T-helper 22 cell (primary cell): ENCODE results near the gene DGCR8.
A peak's percentile ranks its signal among the peaks of the same experiment; 100 is the strongest.

ENCODE experiments used
- DNase-seq: peaks from one replicate; pipeline ENCODE4 v3.0.0-alpha.2; 2020; ENCODE audit warnings: low read depth

Gene DGCR8

DNA sequence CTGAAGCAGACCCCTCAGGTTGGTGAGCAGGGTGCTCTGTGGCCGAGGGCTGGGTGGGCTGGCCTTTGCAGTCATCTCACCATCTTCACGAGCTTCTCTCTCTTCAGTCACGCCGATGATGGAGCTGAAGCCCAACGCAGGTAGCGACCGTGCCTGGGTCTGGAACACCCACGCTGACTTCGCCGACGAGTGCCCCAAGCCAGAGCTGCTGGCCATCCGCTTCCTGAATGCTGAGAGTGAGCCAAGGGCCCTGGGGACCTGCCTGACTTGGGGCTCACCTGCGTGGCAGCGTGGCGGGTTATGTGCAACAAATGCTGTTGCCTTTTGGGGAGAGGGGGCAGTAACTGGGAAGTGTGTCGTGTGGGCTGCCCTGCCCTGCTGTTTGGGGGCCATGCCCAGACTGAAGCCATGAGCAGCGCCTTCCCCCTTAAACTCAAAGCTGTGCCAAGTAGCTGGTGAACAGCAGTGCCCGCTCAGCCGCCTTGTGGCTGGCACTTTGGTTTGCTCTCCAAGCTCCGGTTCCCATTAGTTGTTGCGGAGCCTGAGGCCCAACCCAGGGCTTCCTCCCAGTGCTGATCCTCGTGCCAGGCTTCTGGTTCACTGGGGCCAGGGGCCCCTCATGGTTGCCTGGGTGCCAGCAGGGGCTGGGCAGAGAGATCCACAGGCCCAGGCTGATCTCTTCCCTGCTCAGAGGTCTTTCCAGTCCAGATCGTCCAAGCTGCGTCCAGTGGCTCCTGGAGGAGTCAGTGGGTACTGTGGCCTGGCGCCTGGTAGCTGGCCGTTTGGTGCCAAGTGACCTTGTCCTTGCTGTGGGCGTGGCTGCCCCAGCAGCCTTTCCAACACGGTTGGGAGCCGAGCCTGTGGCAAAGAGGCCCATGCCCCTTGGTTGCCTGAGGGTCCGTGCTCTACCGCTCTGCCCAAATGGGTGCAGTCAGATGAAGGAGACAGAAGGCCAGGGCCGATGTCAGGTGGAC, 45.4 kb downstream of the DGCR8 start:
- DNase-seq = no peak

DNA sequence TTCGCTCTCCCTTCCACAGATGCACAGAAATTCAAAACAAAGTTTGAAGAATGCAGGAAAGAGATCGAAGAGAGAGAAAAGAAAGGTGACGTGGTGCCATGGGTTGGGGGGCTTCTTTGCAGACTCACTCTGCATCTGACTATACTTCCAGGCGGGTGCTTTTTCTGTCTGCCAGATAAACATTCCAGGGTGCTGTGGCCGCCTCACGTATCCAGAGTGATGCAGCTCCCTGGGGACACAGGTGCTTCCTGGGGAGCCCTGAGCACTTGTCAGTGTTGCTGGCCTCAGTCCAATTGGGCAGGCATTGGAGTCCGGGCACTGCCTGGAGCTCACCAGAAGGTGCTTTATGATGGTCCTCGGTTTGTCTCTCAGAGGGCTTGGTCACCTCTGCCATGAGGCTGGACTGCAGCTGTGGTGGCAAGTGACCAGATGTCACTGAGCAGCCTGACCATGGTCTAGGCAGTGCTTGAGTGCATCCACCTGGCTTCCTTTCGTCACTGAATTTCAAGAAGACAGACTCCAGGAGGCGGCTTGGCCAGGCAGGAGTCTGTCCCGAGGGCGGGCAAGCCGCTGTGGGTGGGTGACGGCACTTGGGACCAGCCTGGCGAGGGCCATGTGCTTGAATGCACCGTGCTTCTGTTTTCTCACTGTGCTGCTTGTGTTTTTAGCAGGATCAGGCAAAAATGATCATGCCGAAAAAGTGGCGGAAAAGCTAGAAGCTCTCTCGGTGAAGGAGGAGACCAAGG, 46.4 kb downstream of the DGCR8 start:
- no peak for DNase-seq

DNA sequence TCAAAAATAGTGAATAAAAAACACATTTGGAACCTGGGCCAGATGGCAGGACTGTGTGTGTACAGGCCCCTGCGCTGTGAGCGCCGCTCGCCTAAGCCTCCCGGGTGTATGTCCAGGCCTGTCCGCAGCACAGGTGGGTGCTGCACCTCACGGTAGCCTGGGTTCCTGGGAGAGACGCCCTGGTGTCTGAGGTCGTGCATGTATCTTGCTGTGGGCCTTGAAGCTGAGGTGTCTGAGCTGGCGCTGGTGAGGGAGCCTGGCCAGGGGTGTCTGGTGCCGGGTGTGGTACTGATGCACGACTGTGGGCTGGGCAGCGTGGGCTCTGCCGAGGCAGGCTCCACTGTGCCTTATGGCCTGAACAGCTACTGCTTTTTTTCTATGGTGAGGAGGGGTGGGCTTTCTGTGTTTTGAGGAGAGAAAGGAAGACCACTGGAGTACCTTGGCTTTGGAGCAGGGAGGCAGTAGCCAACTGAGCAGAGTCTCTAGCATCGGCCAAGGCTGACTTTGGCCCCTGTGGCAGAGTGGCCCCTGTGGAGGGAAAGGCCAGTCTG, 47.4 kb downstream of the DGCR8 start:
- no peak for DNase-seq

DNA sequence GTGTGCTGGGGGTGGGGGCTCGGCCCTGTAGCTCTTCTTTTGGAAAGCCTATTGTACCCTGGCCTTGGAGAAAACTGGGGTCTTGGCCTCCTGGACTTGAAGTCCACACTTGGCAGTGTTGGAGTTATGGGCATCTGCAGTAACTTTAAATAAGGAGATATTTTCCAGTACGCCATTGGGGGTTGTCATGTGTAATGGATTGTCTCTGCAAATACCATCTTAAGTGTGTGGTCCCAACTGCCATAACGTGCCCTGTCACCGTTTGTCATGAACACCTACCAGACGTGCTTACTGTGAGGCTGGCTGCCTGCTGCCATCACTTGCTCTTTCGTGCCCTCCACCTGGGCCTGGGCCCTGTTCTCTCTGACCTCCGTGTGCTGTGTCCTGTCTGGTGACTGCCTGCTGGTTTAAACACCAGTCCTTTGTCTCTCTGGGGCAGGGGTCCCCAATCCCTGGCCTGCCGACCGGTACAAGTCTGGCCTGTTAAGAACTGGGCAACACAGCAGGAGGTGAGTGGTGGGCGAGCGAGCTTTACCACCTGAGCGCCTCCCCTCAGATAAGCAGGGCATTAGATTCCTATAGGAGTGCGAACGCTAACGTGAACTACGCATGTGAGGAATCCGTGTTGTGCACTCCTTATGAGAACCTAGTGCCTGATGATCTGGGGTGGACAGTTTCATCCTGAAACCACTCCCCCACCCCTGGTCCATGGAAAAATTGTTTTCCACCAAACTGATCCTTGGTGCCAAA, 48.0 kb downstream of the DGCR8 start:
- no peak for DNase-seq

DNA sequence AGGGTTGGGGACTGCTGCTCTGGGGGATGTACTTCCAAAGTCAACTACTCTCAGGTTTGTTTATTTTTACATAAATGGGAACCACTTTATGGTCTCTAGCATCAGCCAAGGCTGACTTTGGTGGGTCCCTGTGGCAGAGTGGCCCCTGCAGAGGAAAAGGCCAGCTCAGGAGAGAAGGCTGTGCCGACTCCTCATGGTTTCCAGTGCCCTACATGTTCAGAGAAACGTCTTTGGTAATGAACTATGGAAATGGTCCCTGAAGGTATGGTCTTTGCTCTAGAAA, 48.5 kb downstream of the DGCR8 start:
- DNase-seq = no peak

DNA sequence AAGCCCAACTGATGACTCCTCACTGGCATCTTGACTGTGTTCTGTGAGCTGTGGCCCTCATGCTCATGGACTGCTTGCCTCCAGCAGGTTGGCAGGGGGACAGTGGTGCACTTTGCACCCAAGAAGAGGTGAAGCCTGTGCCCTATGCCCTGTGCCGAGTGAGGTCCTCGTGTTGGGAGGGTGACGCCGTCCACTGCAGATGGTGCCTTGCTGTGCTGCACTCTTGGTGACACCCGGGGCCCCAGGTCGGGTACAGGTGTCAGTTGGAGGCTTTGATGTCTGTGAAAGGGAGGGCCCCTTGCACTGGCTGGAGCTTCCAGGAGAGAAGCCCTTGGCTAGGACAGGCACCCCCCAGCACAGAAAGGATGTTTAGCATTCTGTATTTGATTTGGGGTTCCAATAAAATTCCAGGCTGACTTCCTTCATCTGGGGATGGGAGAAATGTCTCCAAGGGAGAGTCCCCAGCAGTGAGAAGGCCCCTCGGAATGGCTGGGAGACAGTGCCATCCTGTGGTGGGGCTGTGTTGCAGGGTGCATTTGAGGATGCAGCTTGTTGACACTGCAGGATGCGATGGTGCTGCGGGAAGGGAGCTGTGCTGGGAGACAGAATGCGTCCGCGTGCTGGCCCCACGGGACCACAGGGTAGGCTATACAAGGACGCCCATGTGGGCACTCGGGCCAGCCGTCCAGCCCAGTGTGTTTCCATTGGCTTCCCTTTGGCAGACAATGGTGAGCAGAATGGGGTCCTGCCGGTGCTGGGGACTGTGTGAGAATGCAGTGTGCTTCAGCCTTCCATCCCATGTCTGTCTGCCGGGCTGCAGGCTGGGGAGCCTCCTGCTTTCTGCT, 49.1 kb downstream of the DGCR8 start:
- DNase-seq = peak; percentile 23

DNA sequence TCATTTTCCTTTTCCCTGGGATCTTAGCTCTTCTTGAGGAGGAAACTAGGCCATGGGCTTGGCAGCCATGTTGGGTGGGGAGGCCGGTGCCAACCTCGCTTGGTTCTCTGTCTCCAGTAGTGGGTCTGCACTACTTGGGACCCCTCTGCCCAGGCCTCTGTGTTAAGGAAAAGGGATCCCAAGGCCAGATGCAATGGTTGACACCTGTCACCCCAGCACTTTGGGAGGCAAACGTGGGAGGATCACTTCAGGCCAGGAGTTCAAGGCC, 49.6 kb downstream of the DGCR8 start:
- DNase-seq = no peak

DNA sequence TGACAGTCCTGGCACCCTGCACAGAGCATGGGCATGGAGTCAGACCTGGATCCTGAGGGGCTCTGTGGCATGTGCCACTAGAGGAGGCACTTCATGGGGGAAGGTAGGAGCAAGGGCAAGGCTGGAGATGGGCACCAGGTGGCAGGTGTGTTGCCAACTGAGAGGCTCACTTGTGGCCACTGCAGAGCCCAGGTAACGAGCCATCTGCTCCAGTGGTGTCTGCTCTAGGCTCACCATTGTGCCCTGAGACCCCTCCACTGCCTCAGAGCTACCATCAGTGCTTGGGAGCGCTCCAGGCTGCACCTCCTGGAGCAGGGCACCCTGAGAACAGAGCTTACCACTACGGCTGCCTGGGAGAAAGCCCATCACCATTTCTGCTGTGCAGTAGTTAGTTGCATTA, 50.3 kb downstream of the DGCR8 start:
- DNase-seq = no peak

DNA sequence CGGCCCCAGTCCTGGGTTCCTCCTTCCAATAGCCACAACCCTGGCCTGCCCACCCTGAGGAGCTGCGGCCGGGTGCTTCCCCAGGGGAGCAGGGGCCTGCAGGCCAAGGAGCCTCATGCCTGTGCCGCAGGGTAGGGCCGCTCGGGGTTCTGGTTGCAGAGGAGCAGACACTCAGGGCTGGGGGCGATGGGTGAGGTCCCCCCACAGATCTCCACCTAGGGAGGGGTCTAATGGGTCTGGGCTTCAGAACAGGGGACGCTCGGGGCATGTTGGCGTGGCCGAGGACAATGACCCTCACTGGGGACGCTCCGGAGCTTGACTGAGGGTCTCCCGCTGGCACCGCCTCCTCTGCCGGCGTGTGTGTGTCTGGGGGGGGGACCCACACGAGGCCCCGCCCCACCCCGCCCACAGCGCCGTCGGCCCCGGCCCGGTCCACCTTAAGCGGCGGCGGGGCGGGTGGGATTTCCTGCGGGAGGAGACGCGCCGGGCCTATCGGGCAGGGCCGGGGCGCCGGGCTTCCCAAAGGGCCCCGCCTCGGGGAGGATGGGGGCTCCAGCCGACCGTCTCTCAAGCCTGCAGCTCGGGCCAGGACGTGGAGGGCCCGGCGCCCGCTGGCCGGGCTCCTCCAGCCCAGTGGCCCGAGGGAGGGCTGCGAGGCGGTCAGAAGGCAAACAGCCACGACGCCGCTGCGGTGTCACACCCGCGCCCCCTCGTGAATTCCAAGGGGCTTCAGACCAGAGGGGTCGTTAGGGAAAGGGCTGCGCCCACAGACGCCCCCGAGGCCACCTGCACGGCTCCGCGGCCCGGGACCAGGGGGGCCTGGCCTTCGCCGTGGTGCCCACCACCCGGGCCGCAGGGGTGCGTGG, 50.9 kb downstream of the DGCR8 start:
- peak; percentile 72 for DNase-seq

DNA sequence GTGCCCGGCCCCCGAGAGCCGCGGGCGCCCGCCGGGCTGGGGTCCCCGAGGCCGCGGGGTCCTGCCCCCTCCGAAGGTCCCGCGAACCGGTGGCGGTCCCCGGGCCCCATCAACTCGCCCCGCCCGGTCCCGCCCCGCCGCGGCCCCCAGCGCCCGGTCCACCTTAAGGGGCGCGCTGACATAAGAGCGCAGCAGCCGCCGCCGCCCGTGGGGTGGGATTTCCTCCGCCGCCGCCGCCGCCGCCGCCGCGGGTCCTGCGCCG, 51.5 kb downstream of the DGCR8 start, which contains the start of gene ZDHHC8:
Gene ZDHHC8, plus strand, starts transcription at position 208 of the 262 bp plus-strand sequence. CDS start 144 bp downstream, outside the sequence.
- DNase-seq = peak; percentile 38

DNA sequence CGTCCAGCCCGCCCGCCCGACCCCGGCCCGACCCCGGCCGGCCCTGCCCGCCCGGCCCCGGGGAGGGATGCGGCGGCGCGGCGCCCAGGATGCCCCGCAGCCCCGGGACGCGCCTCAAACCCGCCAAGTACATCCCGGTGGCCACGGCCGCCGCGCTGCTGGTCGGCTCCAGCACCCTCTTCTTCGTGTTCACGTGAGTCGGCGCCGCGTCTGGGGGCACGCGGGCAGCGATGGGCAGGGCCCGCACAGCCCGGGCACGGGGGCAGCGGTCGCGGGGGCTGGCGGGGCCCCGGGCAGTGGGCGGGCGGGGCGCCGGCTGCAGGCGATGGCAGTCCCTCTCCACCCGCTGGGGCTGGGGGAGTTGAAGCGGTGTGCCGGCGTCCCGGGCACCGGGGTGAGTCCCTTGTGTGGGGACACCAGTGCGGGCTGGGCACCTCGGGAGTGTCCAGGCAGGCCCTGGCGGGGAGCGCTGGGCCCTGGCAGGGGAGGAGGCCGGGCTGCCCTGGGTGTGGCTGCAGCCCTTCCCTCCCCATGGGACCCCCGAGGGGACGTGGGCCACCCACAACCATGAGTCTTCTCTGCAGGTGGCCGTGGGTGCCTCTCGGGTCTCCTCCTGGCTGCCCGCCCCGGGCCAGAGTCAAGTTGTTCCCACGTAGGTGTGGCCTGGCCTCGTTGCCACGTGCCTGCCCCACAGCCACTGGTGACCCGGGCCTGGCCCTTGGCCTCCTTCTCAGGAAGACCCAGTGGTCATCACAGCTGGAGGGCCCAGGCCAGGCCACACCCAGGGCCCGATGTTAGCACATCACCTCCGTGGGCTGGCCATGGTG, 52.0 kb downstream of the DGCR8 start:
- peak; percentile 12 for DNase-seq

DNA sequence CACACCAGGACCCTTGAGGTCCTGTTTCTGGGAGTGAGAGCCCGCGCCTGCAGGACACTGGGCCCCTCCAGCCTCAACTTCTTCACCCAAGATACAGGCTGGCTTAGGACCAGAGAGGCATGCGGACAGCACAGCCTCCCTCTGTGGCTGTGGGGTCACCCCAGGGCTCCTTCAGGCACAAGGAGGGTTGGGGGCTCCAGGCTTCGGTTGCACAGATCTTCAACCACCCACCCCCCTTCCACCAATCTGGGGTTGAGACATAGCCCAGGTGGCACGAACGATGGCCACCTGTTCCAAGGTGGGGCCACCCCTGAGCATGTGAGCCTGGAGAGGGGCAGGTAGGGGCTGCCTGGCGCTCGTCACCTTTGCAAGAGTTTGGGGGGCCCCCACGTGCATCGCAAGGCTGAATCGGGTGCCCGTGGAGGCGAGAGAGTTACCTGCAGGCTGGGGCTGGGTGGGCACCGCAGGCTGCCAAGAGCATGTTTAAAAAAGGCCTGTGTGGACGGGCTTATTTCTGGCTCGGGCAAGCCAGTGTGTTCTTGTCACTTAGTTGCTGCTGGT, 52.7 kb downstream of the DGCR8 start:
- no peak for DNase-seq

DNA sequence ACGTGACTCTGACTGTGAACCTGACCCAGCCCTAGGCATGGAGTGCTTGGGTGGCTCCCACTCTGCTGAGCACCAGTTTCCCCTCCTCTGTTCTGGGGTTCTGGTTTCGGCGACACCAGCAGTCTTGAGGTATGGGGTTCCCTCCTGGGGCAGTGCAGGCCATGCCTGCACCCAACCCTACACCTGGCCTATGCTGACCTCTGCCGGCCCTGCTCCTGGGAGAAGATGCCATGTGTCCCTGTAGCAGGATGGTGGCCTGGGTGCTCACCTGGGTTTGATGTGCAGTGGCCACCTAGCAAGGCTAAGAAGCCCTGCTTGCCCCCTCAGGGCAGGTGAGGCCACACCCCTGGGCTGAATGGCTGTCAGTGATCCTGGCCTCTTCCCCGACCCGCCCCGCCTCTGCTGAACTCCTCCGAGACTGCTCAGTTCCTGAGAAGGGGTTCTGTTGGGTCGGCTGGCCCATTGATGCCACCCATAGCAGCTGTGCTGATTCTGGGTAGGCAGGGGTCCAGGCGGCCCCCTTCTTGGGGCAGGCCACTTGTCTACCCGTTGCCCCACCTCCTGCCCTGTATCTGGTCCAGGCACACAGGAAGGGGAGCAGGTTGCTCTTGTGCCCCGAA, 54.0 kb downstream of the DGCR8 start:
- no peak for DNase-seq

DNA sequence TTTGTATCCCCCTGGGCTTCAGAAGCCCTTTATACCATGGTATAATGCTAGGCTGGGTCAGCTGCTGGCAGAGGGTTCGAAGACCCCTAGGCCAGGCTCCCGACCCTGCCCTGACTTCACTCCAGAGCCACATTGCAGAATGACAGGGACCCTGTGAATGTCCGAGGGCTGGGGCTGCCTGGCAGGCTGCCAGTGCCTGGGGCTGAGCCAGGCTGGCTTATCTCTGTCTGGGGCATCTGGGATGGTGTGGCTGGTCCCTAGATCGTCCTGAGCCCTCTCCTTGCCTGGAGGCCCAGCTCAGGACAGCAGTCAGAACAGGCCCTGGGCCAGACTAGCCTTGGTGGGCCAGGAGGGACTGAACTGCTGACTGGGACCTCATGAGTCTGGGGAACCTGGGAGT, 55.2 kb downstream of the DGCR8 start:
- no peak for DNase-seq

DNA sequence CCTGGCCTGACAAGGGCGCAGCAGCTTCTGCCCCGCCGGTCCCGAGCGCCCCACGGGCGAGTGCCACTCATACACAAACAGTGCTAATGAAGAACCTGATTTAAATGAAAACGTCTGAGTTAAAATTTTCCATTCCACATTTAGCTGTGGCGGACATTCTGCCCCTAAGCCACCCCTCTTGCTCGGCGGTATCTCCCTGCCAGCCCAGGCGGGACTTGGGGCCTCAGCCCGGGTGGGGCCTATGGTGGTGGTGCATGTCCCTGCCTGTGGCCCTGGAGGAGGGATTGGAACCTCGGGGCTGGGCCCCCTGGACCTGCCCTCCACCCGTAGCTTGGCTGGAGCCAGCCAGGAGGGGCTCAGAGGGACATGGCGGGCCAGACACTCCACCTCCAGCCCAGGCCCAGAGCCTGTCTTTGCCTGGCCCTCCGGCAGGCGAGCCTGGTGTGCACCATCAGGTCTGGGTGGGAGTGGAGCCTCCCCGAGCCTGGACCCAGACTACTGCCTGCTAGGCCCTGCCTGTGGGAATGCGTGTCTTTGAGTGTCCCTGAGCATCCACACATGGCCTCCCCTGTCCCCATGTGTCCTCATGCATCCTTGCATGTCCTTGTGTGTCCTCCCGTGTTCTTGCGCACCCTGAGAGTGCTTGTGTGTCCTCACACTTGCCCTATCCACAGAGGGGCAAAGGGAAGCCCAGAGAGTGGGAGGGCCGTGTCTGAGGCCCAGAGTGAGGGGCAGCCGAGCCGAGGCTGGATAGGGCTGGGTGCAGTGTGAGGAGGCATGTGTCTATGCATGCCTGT, 56.0 kb downstream of the DGCR8 start:
- no peak for DNase-seq

DNA sequence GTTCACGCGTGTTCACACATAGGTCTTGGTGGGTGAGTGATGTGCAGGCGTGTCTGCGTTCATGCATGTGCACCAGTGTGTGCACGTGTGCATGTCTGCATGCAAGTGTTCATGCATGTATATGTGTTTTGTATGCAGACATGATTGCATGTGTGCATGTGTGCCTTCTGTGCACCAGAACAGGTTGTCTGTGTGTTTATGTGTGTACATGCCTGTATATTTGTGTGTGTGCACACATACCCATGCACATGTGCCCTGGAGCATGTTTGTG, 56.5 kb downstream of the DGCR8 start:
- DNase-seq = no peak

DNA sequence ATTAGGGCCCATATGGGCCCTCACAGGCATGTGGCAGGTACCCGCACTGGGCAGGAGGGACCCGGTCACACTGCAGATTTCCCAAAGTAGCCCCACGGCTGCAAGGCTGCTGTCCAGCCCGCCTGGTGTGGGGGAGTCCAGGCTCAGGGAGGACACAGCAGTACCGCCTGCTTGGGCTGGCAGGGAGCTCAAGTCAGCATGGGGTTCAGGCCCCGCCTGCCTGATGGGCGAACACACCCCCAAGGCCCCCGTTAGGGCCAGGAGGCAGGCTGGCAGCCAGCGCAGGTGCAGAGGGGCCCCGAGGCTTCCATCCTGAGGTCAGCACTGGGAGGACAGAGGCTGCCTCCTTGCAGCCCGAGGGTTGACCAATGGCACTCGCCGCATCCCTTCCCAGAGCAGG, 57.1 kb downstream of the DGCR8 start:
- DNase-seq = no peak

DNA sequence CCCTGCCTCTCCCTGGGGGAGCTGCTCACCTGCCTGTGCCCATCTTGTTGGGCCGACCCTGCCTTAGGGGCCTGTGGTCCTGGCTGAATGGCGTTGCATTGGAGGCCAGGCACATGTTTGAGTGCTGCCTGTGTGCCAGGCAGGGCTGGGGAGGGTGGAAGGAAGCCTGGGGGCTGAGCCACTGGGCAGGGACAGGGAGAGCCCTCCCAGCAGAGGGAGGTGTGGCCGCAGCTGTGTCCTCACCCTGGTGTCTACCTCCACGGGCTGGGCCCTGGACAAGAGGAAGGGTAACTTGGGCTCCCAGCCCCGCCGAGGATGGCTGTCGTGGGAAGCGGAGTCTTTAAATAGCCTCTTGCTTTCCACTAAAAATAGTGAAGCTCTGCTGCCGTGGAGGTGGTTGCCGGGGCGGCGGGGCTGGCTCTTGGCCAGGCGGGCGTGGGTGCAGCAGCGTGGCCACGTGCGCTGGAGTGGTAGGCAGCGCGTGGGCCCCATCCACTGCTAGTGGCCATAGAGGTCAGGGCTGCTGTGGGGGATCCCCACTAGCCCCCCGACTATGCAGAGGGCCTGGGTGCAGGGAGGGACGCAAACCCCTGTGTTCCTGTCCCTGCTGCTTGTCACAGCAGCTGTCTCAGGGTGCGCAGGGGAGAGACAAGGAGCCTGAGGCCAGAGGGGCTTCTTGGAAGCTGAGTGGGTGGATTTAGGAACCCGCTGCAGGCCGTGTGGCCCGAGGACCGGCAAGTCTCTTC, 57.8 kb downstream of the DGCR8 start:
- DNase-seq = no peak
